Liver (tissue), 9 donors: ENCODE measurements around the gene EEA1. TPM values are rescaled to one million over a fixed set of nuclear protein-coding genes. Genes with fewer than 3 reads are reported as not detected.

Experiments used
- DNase-seq: peaks from one replicate; pipeline ENCODE4 v3.0.0-alpha.2; 2017; ENCODE audit warnings: low spot score
- H3K27ac ChIP-seq, 2 donors: one replicate each; pipeline ENCODE4 v1.7.0; 2013; ENCODE audit warnings: inconsistent platforms in 2 of 2, low read length in 2 of 2, control low read depth in 1 of 2, low read depth in 1 of 2, mild to moderate bottlenecking in 1 of 2
- H3K27me3 ChIP-seq, 4 donors: one replicate each; pipeline versions ENCODE4 v1.6.1 to v1.7.0; 2013; ENCODE audit warnings: low read length in 3 of 4, inconsistent platforms in 1 of 4, mild to moderate bottlenecking in 1 of 4, moderate library complexity in 1 of 4; ENCODE audit not compliant: control insufficient read depth in 4 of 4, insufficient read depth in 4 of 4
- H3K36me3 ChIP-seq, 4 donors: one replicate each; pipeline versions ENCODE4 v1.6.1 to v1.7.0; 2013; ENCODE audit warnings: low read length in 3 of 4, mild to moderate bottlenecking in 3 of 4, low read depth in 1 of 4, moderate library complexity in 1 of 4; ENCODE audit not compliant: control insufficient read depth in 4 of 4, insufficient read depth in 3 of 4
- H3K4me1 ChIP-seq, 4 donors: one replicate each; pipeline versions ENCODE4 v1.6.1 to v1.7.0; 2013; ENCODE audit warnings: low read length in 3 of 4, mild to moderate bottlenecking in 3 of 4, moderate library complexity in 1 of 4; ENCODE audit not compliant: control insufficient read depth in 4 of 4, insufficient read depth in 4 of 4
- H3K4me3 ChIP-seq, 3 donors: one replicate each; pipeline versions ENCODE4 v1.6.1 to v1.7.0; 2013; ENCODE audit warnings: low read length in 3 of 3, control low read depth in 1 of 3, low read depth in 1 of 3, mild to moderate bottlenecking in 1 of 3
- H3K9ac ChIP-seq, 2 donors: one replicate each; pipeline ENCODE4 v1.7.0; 2013; ENCODE audit warnings: low read length in 2 of 2, mild to moderate bottlenecking in 2 of 2, moderate library complexity in 2 of 2, control low read depth in 1 of 2, low read depth in 1 of 2
- H3K9me3 ChIP-seq, 4 donors: one replicate each; pipeline versions ENCODE4 v1.6.1 to v1.7.0; 2013; ENCODE audit warnings: low read length in 3 of 4; ENCODE audit not compliant: control insufficient read depth in 4 of 4
- CTCF ChIP-seq: fragments of 150-350 bp; IDR thresholded peaks from 2 replicates; pipeline ENCODE4 v1.5.1; 2017; ENCODE audit warnings: improper control_type of control experiment, low read depth, low read length; ENCODE audit not compliant: missing input control
- EGR1 ChIP-seq, 2 donors: IDR thresholded peaks; 2 replicates each; pipeline ENCODE4 v1.6.1; 2016 to 2018; ENCODE audit warnings: antibody characterized with exemption in 2 of 2, low read depth in 2 of 2
- FOXA1 ChIP-seq: IDR thresholded peaks from 2 replicates; pipeline ENCODE4 v1.6.1; 2016; ENCODE audit warnings: antibody characterized with exemption
- FOXA2 ChIP-seq: IDR thresholded peaks from 2 replicates; pipeline ENCODE4 v1.6.1; 2016; ENCODE audit warnings: antibody characterized with exemption
- HNF4A ChIP-seq, 2 donors: conservative IDR thresholded peaks; 2 replicates each; pipeline ENCODE4 v1.6.1; 2016; ENCODE audit warnings: antibody characterized with exemption in 2 of 2, mild to moderate bottlenecking in 2 of 2
- HNF4G ChIP-seq: IDR thresholded peaks from 2 replicates; pipeline ENCODE4 v1.6.1; 2016; ENCODE audit warnings: antibody characterized with exemption
- JUND ChIP-seq, 2 donors: IDR thresholded peaks; 2 replicates each; pipeline ENCODE4 v1.6.1; 2016; ENCODE audit warnings: antibody characterized with exemption in 2 of 2
- MAX ChIP-seq: IDR thresholded peaks from 2 replicates; pipeline ENCODE4 v1.6.1; 2016; ENCODE audit warnings: antibody characterized with exemption
- NR2F2 ChIP-seq: IDR thresholded peaks from 2 replicates; pipeline ENCODE4 v1.6.1; 2016; ENCODE audit warnings: antibody characterized with exemption
- REST ChIP-seq: IDR thresholded peaks from 2 replicates; pipeline ENCODE4 v1.6.1; 2016; ENCODE audit warnings: antibody characterized with exemption, mild to moderate bottlenecking
- RXRA ChIP-seq, 2 donors: IDR thresholded peaks; 2 replicates each; pipeline ENCODE4 v1.6.1; 2017 to 2018; ENCODE audit warnings: antibody characterized with exemption in 2 of 2, mild to moderate bottlenecking in 1 of 2
- SP1 ChIP-seq: IDR thresholded peaks from 2 replicates; pipeline ENCODE4 v1.6.1; 2018; ENCODE audit warnings: antibody characterized with exemption, mild to moderate bottlenecking
- TAF1 ChIP-seq: conservative IDR thresholded peaks from 2 replicates; pipeline ENCODE4 v1.6.1; 2016; ENCODE audit warnings: antibody characterized with exemption, mild to moderate bottlenecking
- YY1 ChIP-seq: IDR thresholded peaks from 2 replicates; pipeline ENCODE4 v1.6.1; 2016; ENCODE audit warnings: antibody characterized with exemption, mild to moderate bottlenecking
- ZBTB33 ChIP-seq: IDR thresholded peaks from 2 replicates; pipeline ENCODE4 v1.6.1; 2016; ENCODE audit warnings: antibody characterized with exemption
- WGBS: extraction: QIAGEN DNeasy Blood & Tissue Kit; methylation state at CpG from one replicate; pipeline ENCODE4 v1.1.7; 2013; 5-methylcytosine and 5-hydroxymethylcytosine counted together
- polyA plus RNA-seq, 2 donors: library from polyadenylated mRNA; stranded (reverse) in 1 of 2; unstranded in 1 of 2; fragments of 200-250 nt in 1 of 2; fragments of >200 nt in 1 of 2; fragmentation: Nextera tagmentation in 1 of 2; extraction: Ambion mirVana in 1 of 2; gene quantifications; one replicate each; pipeline versions ENCODE4 v1.2.1 to v1.2.3, GENCODE V29; 2013 to 2015
- total RNA-seq, 2 donors: library from RNA; depleted of rRNA; stranded (reverse); fragments of >200 nt; gene quantifications; one replicate each; pipeline ENCODE4 v1.2.3, GENCODE V29; 2014
- donor health status: healthy.
- donor health status: healthy.
- donor health status: healthy.
- donor health status: healthy.
- donor health status: healthy.

The EEA1 gene
- total and polyA plus RNA-seq, 4 donors: 2.5 to 15.8 (median 9.1) TPM

- Histone ChIP-seq H3K9me3 (no peaks in the 10 kb centered on the region), H3K27ac (no peak overlapping the region), H3K9ac (peak overlapping the region; percentile 96 to 99), H3K4me1 (peaks cover 2 to 29% (median 12%) of the 10 kb centered on the region in 4 donors), H3K4me3 (no peak overlapping the region), H3K36me3 (no peaks in the 10 kb centered on the region), H3K27me3 (no peaks in the 10 kb centered on the region)
- no peak for DNase-seq
- WGBS: 85% methylated on average over 3 of the region's 3 CpGs
- TF ChIP-seq YY1: no peak
- no peak for TF ChIP-seq NR2F2
- TF ChIP-seq SP1: no peak
- no peak for TF ChIP-seq MAX
- no peak for TF ChIP-seq ZBTB33
- no peak for TF ChIP-seq TAF1
- no peak for TF ChIP-seq FOXA1
- no peak for TF ChIP-seq CTCF
- TF ChIP-seq JUND (IDR thresholded peaks at IDR 0.05): no peak
- no peak for TF ChIP-seq HNF4G
- TF ChIP-seq RXRA (IDR thresholded peaks at IDR 0.05): no peak
- TF ChIP-seq REST: no peak
- no peak for TF ChIP-seq FOXA2
- no peak for TF ChIP-seq EGR1 (IDR thresholded peaks at IDR 0.05; ENCODE audit: low read depth in 2 of 2)
- no peak for TF ChIP-seq HNF4A (conservative IDR thresholded peaks at IDR 0.05)
Observed at GRCh38 chr12:92930421-92930820, 1.3 kb upstream of the EEA1 start.

GRCh38 chr12:92929983-92930382 lies 888 bp upstream of the EEA1 start:
- no peaks in the 10 kb centered on the region for H3K36me3 ChIP-seq
- no peaks in the 10 kb centered on the region for H3K9me3 ChIP-seq
- H3K9ac ChIP-seq: peak overlapping the region; percentile 96 to 99
- peak overlapping the region; percentile 73 to 94 (median 79) for H3K4me3 ChIP-seq
- TF ChIP-seq FOXA2 (no peak), YY1 (no peak), HNF4A (conservative IDR thresholded peaks at IDR 0.05) (peak; percentile 27 to 34)
- H3K27me3 ChIP-seq: no peaks in the 10 kb centered on the region
- peaks cover 2 to 29% (median 12%) of the 10 kb centered on the region in 4 donors for H3K4me1 ChIP-seq
- DNase-seq: no peak
- WGBS: 5% methylated on average over 9 of the region's 9 CpGs
- H3K27ac ChIP-seq: peak overlapping the region; percentile 97 to 99
